H9 (cell line): Measurements from ENCODE around the gene PRR9. TPM values are rescaled to one million over a fixed set of nuclear protein-coding genes. Genes with fewer than 3 reads are reported as not detected.

Experiments
- DNase-seq: peaks from one replicate; pipeline ENCODE4 v3.0.0-alpha.2; 2017
- H2AFZ ChIP-seq: one replicate; pipeline ENCODE4 v1.6.1; 2013; ENCODE audit warnings: mild to moderate bottlenecking, low read length, control low read depth, moderate library complexity
- H2AK5ac ChIP-seq: 2 replicates; pipeline ENCODE4 v1.6.1; 2013; ENCODE audit warnings: low read length, control low read depth, mixed read lengths; ENCODE audit not compliant: insufficient read length
- H2BK120ac ChIP-seq: one replicate; pipeline ENCODE4 v1.6.1; 2013; ENCODE audit warnings: low read depth, mild to moderate bottlenecking, low read length, control low read depth, inconsistent platforms; ENCODE audit not compliant: poor library complexity, severe bottlenecking
- H2BK12ac ChIP-seq: 2 replicates; pipeline ENCODE4 v1.6.1; 2013; ENCODE audit warnings: low read length, control low read depth, mixed read lengths, low read depth; ENCODE audit not compliant: insufficient read length
- H2BK15ac ChIP-seq: 2 replicates; pipeline ENCODE4 v1.6.1; 2013; ENCODE audit warnings: low read depth, low read length, control low read depth
- H2BK20ac ChIP-seq: one replicate; pipeline ENCODE4 v1.6.1; 2013; ENCODE audit warnings: low read depth, mild to moderate bottlenecking, low read length, control low read depth, inconsistent platforms; ENCODE audit not compliant: poor library complexity, severe bottlenecking
- H2BK5ac ChIP-seq: 2 replicates; pipeline ENCODE4 v1.6.1; 2013; ENCODE audit warnings: low read length, control low read depth, mixed read lengths; ENCODE audit not compliant: insufficient read length
- H3K14ac ChIP-seq: 2 replicates; pipeline ENCODE4 v1.6.1; 2013; ENCODE audit warnings: low read length, control low read depth; ENCODE audit not compliant: insufficient read depth
- H3K18ac ChIP-seq: 2 replicates; pipeline ENCODE4 v1.6.1; 2013; ENCODE audit warnings: low read depth, mild to moderate bottlenecking, mixed read lengths, low read length, control low read depth; ENCODE audit not compliant: insufficient read length
- H3K23ac ChIP-seq: 2 replicates; pipeline ENCODE4 v1.6.1; 2013; ENCODE audit warnings: low read length, control low read depth, mixed read lengths, low read depth; ENCODE audit not compliant: insufficient read length
- H3K23me2 ChIP-seq: 2 replicates; pipeline ENCODE4 v1.6.1; 2013; ENCODE audit warnings: low read depth, mild to moderate bottlenecking, mixed read lengths, low read length, control low read depth; ENCODE audit not compliant: insufficient read length, poor library complexity, severe bottlenecking
- H3K27ac ChIP-seq: 2 replicates; pipeline ENCODE4 v1.5.1; 2013; ENCODE audit warnings: low read length, control low read depth, mixed read lengths, low read depth; ENCODE audit not compliant: insufficient read length
- H3K27me3 ChIP-seq: 2 replicates; pipeline ENCODE4 v1.6.1; 2013; ENCODE audit warnings: low read length, control low read depth, inconsistent platforms; ENCODE audit not compliant: insufficient read depth
- H3K4ac ChIP-seq: 2 replicates; pipeline ENCODE4 v1.6.1; 2013; ENCODE audit warnings: low read depth, mild to moderate bottlenecking, control low read depth, inconsistent platforms, low read length, moderate library complexity
- H3K4me1 ChIP-seq: 2 replicates; pipeline ENCODE4 v1.6.1; 2013; ENCODE audit warnings: low read length, control low read depth, inconsistent platforms; ENCODE audit not compliant: insufficient read depth
- H3K4me2 ChIP-seq: 2 replicates; pipeline ENCODE4 v1.6.1; 2013; ENCODE audit warnings: low read length, control low read depth, mixed read lengths; ENCODE audit not compliant: insufficient read length, insufficient read depth
- H3K56ac ChIP-seq: 2 replicates; pipeline ENCODE4 v1.6.1; 2013; ENCODE audit warnings: low read depth, mild to moderate bottlenecking, mixed read lengths, low read length, control low read depth; ENCODE audit not compliant: insufficient read length
- H3K79me1 ChIP-seq: 2 replicates; pipeline ENCODE4 v1.6.1; 2013; ENCODE audit warnings: low read depth, mild to moderate bottlenecking, moderate library complexity, low read length, control low read depth, inconsistent platforms; ENCODE audit not compliant: insufficient read depth, poor library complexity, severe bottlenecking
- H3K79me2 ChIP-seq: 2 replicates; pipeline ENCODE4 v1.6.1; 2013; ENCODE audit warnings: low read length, control low read depth, inconsistent platforms; ENCODE audit not compliant: insufficient read depth
- H3K9ac ChIP-seq: 2 replicates; pipeline ENCODE4 v1.6.1; 2013; ENCODE audit warnings: low read length, control low read depth, mixed read lengths; ENCODE audit not compliant: insufficient read length; ENCODE audit errors: extremely low read depth
- H3K9me3 ChIP-seq: one replicate; pipeline ENCODE4 v1.6.1; 2013; ENCODE audit warnings: low read depth, low read length, inconsistent platforms; ENCODE audit not compliant: control insufficient read depth
- H3T11ph ChIP-seq: one replicate; pipeline ENCODE4 v1.6.1; 2013; ENCODE audit warnings: mild to moderate bottlenecking, low read length, control low read depth, inconsistent platforms
- H4K20me1 ChIP-seq: one replicate; pipeline ENCODE4 v1.6.1; 2013; ENCODE audit not compliant: control insufficient read depth, insufficient read length, insufficient read depth
- H4K5ac ChIP-seq: 2 replicates; pipeline ENCODE4 v1.6.1; 2013; ENCODE audit warnings: low read depth, mild to moderate bottlenecking, mixed read lengths, low read length, control low read depth; ENCODE audit not compliant: insufficient read length
- H4K8ac ChIP-seq: replicated peaks from 2 replicates; pipeline ENCODE4 v1.6.1; 2013; ENCODE audit warnings: low read length, control low read depth, mixed read lengths, low read depth; ENCODE audit not compliant: insufficient read length
- H4K91ac ChIP-seq: 2 replicates; pipeline ENCODE4 v1.6.1; 2013; ENCODE audit warnings: low read depth, mild to moderate bottlenecking, moderate library complexity, mixed read lengths, low read length, control low read depth; ENCODE audit not compliant: insufficient read length
- H3K27ac Mint-ChIP-seq, 3 experiments: 2 replicates in 2 of 3; 3 replicates in 1 of 3; pipeline ENCODE4 v1.8.0; 2020 to 2021; ENCODE audit warnings: mixed read lengths in 3 of 3, mild to moderate bottlenecking in 1 of 3, moderate library complexity in 1 of 3
- H3K27me3 Mint-ChIP-seq: 2 replicates; pipeline ENCODE4 v1.8.0; 2021; ENCODE audit warnings: low read depth, mild to moderate bottlenecking, moderate library complexity, mixed read lengths
- H3K36me3 Mint-ChIP-seq, 3 experiments: 2 replicates in 2 of 3; 3 replicates in 1 of 3; pipeline ENCODE4 v1.8.0; 2020 to 2021; ENCODE audit warnings: low read depth in 3 of 3, mixed read lengths in 3 of 3; ENCODE audit not compliant: insufficient read depth in 1 of 3
- H3K4me1 Mint-ChIP-seq, 2 experiments: 2 replicates each; pipeline ENCODE4 v1.8.0; 2020; ENCODE audit warnings: mixed read lengths in 2 of 2
- H3K4me3 Mint-ChIP-seq, 2 experiments: 2 replicates in 1 of 2; 3 replicates in 1 of 2; pipeline ENCODE4 v1.8.0; 2020 to 2021; ENCODE audit warnings: mild to moderate bottlenecking in 2 of 2, mixed read lengths in 2 of 2, moderate library complexity in 1 of 2
- H3K9me3 Mint-ChIP-seq, 2 experiments: 2 replicates in 1 of 2; 3 replicates in 1 of 2; pipeline ENCODE4 v1.8.0; 2020; ENCODE audit warnings: mild to moderate bottlenecking in 2 of 2, mixed read lengths in 2 of 2, moderate library complexity in 1 of 2
- CTCF ChIP-seq: fragments of 200-600 bp; sonication (generic); conservative IDR thresholded peaks from 3 replicates; pipeline ENCODE4 v1.8.0; 2021; ENCODE audit warnings: antibody characterized with exemption, mild to moderate bottlenecking
- WGBS: extraction: QIAGEN DNeasy Blood & Tissue Kit; methylation state at CpG from one replicate; pipeline ENCODE4 v1.1.7; 2013; ENCODE audit warnings: missing lambda C conversion rate, low lambda C conversion rate, mixed read lengths; ENCODE audit not compliant: insufficient read length; ENCODE audit errors: extremely low coverage; 5-methylcytosine and 5-hydroxymethylcytosine counted together
- total RNA-seq: library from RNA; stranded (reverse); gene quantifications from 2 replicates; pipeline ENCODE4 v1.2.1, GENCODE V29; 2021

Gene PRR9
- total RNA-seq, 1 experiment from 2014 or later: not detected

GRCh38 chr1:153228491-153228890 is 11.1 kb downstream of the PRR9 start:
- H4K5ac ChIP-seq: no peak overlapping the region
- H3K14ac ChIP-seq: no peak overlapping the region
- no peak overlapping the region for H3K23ac ChIP-seq
- no peaks in the 10 kb centered on the region for H3K79me1 ChIP-seq
- H2BK120ac ChIP-seq: no peak overlapping the region
- no peak overlapping the region for H2BK12ac ChIP-seq
- no peaks in the 10 kb centered on the region for H3K27me3 ChIP-seq
- H3K27ac ChIP-seq: no peak overlapping the region
- no peaks in the 10 kb centered on the region for H3K9me3 ChIP-seq
- peaks cover 0 to 3% of the 10 kb centered on the region in 2 experiments; a peak in 1 of 5 replicates for H3K9me3 Mint-ChIP-seq
- no peak overlapping the region for H3K4me2 ChIP-seq
- H3K27ac Mint-ChIP-seq: no peak overlapping the region
- no peak overlapping the region for H3K56ac ChIP-seq
- no peak overlapping the region for H2BK20ac ChIP-seq
- no peak for TF ChIP-seq CTCF
- no peak overlapping the region for H3K4me3 Mint-ChIP-seq
- H3K18ac ChIP-seq: no peak overlapping the region
- DNase-seq: no peak
- H2AFZ ChIP-seq: no peak overlapping the region
- H2AK5ac ChIP-seq: no peak overlapping the region
- H3K9ac ChIP-seq: no peak overlapping the region
- no peak overlapping the region for H3K4ac ChIP-seq
- H3K36me3 Mint-ChIP-seq: no peaks in the 10 kb centered on the region
- H3K23me2 ChIP-seq: no peaks in the 10 kb centered on the region
- WGBS: no CpG with 5 or more reads among the region's 1 CpG
- H3K27me3 Mint-ChIP-seq: peaks cover 6% of the 10 kb centered on the region
- no peaks in the 10 kb centered on the region for H3K79me2 ChIP-seq
- H2BK15ac ChIP-seq: no peak overlapping the region
- no peak overlapping the region for H2BK5ac ChIP-seq
- H3K4me1 ChIP-seq: no peaks in the 10 kb centered on the region
- no peak overlapping the region for H4K8ac ChIP-seq
- H3K4me1 Mint-ChIP-seq: no peaks in the 10 kb centered on the region
- H4K91ac ChIP-seq: no peak overlapping the region
- H3T11ph ChIP-seq: no peak overlapping the region
- H4K20me1 ChIP-seq: no peaks in the 10 kb centered on the region
